SK-N-SH (cell line): ENCODE results near the gene PTTG1IP.

ENCODE experiments used
- EP300 ChIP-seq, 2 experiments: IDR thresholded peaks; 2 replicates each; pipeline versions ENCODE4 v1.4.0 to v1.6.1; 2012; ENCODE audit warnings: borderline replicate concordance in 1 of 2, low read depth in 1 of 2, low read length in 1 of 2
- EZH2phosphoT487 ChIP-seq: fragments of 200-600 bp; sonication (generic); IDR thresholded peaks from 2 replicates; pipeline ENCODE4 v1.6.1; 2017; ENCODE audit warnings: low read depth, mixed run types, mild to moderate bottlenecking, antibody characterized with exemption, moderate library complexity, borderline replicate concordance
- FOSL2 ChIP-seq: IDR thresholded peaks from 2 replicates; pipeline ENCODE4 v1.4.0; 2012; ENCODE audit warnings: low read depth, mild to moderate bottlenecking, moderate library complexity, borderline replicate concordance
- GABPA ChIP-seq: IDR thresholded peaks from 2 replicates; pipeline ENCODE4 v1.4.0; 2012; ENCODE audit warnings: low read depth, mild to moderate bottlenecking
- POLR2AphosphoS5 ChIP-seq: IDR thresholded peaks from 2 replicates; pipeline ENCODE4 v1.6.1; 2012; ENCODE audit warnings: low read depth, low read length
- RAD21 ChIP-seq: IDR thresholded peaks from 2 replicates; pipeline ENCODE4 v1.6.1; 2012; ENCODE audit warnings: mild to moderate bottlenecking, low read length
- RFX5 ChIP-seq: IDR thresholded peaks from 2 replicates; pipeline ENCODE4 v1.6.1; 2012; ENCODE audit warnings: mild to moderate bottlenecking, improper control_type of control experiment, low read length
- SMC3 ChIP-seq: IDR thresholded peaks from 2 replicates; pipeline ENCODE4 v1.6.1; 2012; ENCODE audit warnings: low read depth, low read length, improper control_type of control experiment
- TAF1 ChIP-seq: IDR thresholded peaks from 2 replicates; pipeline ENCODE4 v1.6.1; 2012; ENCODE audit warnings: low read depth, mild to moderate bottlenecking, low read length, moderate library complexity, borderline replicate concordance
- TEAD4 ChIP-seq: IDR thresholded peaks from 2 replicates; pipeline ENCODE4 v1.4.0; 2012; ENCODE audit warnings: mild to moderate bottlenecking, borderline replicate concordance; ENCODE audit not compliant: insufficient read depth
- YY1 ChIP-seq: IDR thresholded peaks from 2 replicates; pipeline ENCODE4 v1.4.0; 2012; ENCODE audit warnings: low read depth, mild to moderate bottlenecking
- TF ChIP-seq, protein P1 (sequence below): IDR thresholded peaks from 2 replicates; pipeline ENCODE4 v1.6.1; 2012; ENCODE audit warnings: mild to moderate bottlenecking, low read depth, low read length, moderate library complexity
- TF ChIP-seq, protein P2 (sequence below): fragments of 200-600 bp; sonication (generic); IDR thresholded peaks from 2 replicates; pipeline ENCODE4 v1.6.1; 2017; ENCODE audit warnings: antibody characterized with exemption, mild to moderate bottlenecking, moderate library complexity

DNA sequence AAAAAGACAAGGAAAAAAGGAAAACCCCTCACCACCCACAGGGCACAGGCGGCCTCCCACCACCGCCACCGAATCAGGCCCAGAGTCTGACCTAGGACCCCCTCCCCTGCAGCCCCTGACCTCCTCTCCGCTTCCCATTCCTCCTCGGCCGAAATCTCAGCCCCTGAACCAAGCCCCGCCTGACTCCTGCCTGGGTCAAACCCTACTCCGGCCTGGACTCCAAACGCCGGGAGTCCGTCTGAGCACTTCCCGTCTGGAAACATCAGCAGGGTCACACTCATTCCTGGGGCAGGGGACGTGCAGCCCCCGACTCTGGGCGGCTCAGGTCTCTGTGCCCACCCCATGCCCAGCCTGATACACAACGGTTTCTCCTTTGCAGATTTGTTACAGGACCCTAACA is 29.2 kb downstream of the PTTG1IP start:
- TF ChIP-seq YY1 = no peak
- TF ChIP-seq, protein P1, sequence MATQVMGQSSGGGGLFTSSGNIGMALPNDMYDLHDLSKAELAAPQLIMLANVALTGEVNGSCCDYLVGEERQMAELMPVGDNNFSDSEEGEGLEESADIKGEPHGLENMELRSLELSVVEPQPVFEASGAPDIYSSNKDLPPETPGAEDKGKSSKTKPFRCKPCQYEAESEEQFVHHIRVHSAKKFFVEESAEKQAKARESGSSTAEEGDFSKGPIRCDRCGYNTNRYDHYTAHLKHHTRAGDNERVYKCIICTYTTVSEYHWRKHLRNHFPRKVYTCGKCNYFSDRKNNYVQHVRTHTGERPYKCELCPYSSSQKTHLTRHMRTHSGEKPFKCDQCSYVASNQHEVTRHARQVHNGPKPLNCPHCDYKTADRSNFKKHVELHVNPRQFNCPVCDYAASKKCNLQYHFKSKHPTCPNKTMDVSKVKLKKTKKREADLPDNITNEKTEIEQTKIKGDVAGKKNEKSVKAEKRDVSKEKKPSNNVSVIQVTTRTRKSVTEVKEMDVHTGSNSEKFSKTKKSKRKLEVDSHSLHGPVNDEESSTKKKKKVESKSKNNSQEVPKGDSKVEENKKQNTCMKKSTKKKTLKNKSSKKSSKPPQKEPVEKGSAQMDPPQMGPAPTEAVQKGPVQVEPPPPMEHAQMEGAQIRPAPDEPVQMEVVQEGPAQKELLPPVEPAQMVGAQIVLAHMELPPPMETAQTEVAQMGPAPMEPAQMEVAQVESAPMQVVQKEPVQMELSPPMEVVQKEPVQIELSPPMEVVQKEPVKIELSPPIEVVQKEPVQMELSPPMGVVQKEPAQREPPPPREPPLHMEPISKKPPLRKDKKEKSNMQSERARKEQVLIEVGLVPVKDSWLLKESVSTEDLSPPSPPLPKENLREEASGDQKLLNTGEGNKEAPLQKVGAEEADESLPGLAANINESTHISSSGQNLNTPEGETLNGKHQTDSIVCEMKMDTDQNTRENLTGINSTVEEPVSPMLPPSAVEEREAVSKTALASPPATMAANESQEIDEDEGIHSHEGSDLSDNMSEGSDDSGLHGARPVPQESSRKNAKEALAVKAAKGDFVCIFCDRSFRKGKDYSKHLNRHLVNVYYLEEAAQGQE = no peak
- TF ChIP-seq POLR2AphosphoS5 = no peak
- TF ChIP-seq RAD21 = no peak
- TF ChIP-seq EP300 (IDR thresholded peaks at IDR 0.05; ENCODE audit: borderline replicate concordance in 1 of 2, low read depth in 1 of 2, low read length in 1 of 2) = no peak
- TF ChIP-seq, protein P2, sequence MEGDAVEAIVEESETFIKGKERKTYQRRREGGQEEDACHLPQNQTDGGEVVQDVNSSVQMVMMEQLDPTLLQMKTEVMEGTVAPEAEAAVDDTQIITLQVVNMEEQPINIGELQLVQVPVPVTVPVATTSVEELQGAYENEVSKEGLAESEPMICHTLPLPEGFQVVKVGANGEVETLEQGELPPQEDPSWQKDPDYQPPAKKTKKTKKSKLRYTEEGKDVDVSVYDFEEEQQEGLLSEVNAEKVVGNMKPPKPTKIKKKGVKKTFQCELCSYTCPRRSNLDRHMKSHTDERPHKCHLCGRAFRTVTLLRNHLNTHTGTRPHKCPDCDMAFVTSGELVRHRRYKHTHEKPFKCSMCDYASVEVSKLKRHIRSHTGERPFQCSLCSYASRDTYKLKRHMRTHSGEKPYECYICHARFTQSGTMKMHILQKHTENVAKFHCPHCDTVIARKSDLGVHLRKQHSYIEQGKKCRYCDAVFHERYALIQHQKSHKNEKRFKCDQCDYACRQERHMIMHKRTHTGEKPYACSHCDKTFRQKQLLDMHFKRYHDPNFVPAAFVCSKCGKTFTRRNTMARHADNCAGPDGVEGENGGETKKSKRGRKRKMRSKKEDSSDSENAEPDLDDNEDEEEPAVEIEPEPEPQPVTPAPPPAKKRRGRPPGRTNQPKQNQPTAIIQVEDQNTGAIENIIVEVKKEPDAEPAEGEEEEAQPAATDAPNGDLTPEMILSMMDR = no peak
- TF ChIP-seq TAF1 = no peak
- no peak for TF ChIP-seq RFX5
- no peak for TF ChIP-seq GABPA
- TF ChIP-seq EZH2phosphoT487 = no peak
- no peak for TF ChIP-seq FOSL2
- TF ChIP-seq SMC3 = no peak
- TF ChIP-seq TEAD4 = no peak
